Right ventricle myocardium inferior (tissue), 1 donor: Measurements from ENCODE around the gene JADE2. TPM values are rescaled to one million over a fixed set of nuclear protein-coding genes. Genes with fewer than 3 reads are reported as not detected.
"Not testable (repeated sequence)": the region's sequence is repeated elsewhere in the genome, so short reads cannot be mapped to it uniquely, and the experiment has no call there.

Experiments used
- ATAC-seq: fragments of 200-7000 bp; cut with Tn5 transposase; one replicate; pipeline ENCODE4 v1.9.1; 2020; ENCODE audit warnings: mild to moderate bottlenecking, moderate library complexity
- DNase-seq: peaks from one replicate; pipeline ENCODE4 v3.0.0; 2021; ENCODE audit errors: missing footprints
- intact Hi-C: fragments of 100-400 bp; cut with DNase I; formaldehyde crosslinking; loops from one replicate; pipeline ENCODE4 v1.11.0; 2022
- long read RNA-seq: library from polyadenylated mRNA; unstranded; transcript quantifications from one replicate; pipeline ENCODE4 v2.0.0, GENCODE V29; 2021
- total RNA-seq: library from RNA; stranded (reverse); fragmentation: NEBNext Ultra II Directional; extraction: Animal tissue kit (Norgen Biotek cat#: 25700); gene quantifications from one replicate; pipeline ENCODE4 v1.2.1, GENCODE V29; 2021
- donor health status: DM: no; HTN: yes; CAD: no; lungs with severe emphysema.

The JADE2 gene
- 24.6 TPM for total RNA-seq
- long read RNA-seq, partial matches to known transcripts, result 2 of 9 reads
- long read RNA-seq, other reads (novel, unspliced or antisense), result 7 of 9 reads

- ATAC-seq (peak; percentile 51), DNase-seq (peak; percentile 87)
- intact Hi-C loops, result loop anchor here (1.0 to 2.0 kb wide), 2 partner anchors 18 to 59 kb away; no protein-coding TSS in a partner anchor
Measured at GRCh38 chr5:134524826-134525682, at the start of gene JADE2. JADE2 (plus strand) TSS chr5:134525670; CDS start chr5:134535858, 10,188 bp downstream.

- intact Hi-C loops, result no loop called here
- no peak for ATAC-seq
- no peak for DNase-seq
Measured at GRCh38 chr5:134477462-134478245, 47.8 kb upstream of the JADE2 start.

- ATAC-seq (no peak), DNase-seq (no peak)
- intact Hi-C loops, result no loop called here
Measured at GRCh38 chr5:134479839-134480238, 45.6 kb upstream of the JADE2 start.

- no peak for DNase-seq
- intact Hi-C loops, result no loop called here
- ATAC-seq, result no peak
Measured at GRCh38 chr5:134489227-134489944, 36.1 kb upstream of the JADE2 start.

DNA sequence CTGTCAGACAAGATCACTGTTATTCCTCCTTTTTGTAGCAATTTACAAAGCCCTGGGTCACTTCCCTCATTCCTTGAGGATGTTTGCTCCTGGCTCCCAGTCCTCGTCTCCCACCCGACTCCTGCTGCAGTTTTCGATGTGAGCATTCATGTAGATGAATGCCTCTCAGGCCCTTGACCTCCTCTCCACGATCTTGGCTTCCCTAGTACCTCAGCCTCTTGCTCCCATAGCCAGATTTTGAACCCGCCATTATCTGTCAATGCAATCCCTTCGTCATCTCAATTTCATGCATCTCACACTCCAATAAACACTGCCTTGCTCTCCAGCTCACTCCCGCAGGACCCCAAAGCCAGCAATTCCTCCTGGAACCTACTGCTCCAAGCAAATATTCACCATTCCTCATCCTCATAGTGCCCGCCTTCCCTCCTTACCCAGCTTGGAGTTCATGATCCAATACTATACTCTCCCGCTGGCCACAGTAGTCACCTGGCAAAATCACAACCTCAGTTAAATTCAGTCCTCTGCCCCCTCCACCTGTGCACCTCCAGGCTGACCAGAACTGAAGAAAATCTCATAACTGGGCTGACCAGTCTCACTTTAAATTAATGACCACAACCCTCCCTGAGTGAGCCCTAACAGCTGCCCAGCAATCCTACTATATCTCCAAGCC is 35.1 kb upstream of the JADE2 start:
- intact Hi-C loops, result no loop called here
- no peak for ATAC-seq
- no peak for DNase-seq

GRCh38 chr5:134490925-134491271 is 34.6 kb upstream of the JADE2 start:
- ATAC-seq (no peak), DNase-seq (no peak)
- intact Hi-C loops, result no loop called here

- DNase-seq (no peak), ATAC-seq (no peak)
- intact Hi-C loops, result no loop called here
Measured at GRCh38 chr5:134491841-134492442, 33.5 kb upstream of the JADE2 start.

- DNase-seq, result no peak
- ATAC-seq, result no peak
- intact Hi-C loops, result no loop called here
Measured at GRCh38 chr5:134492568-134492967, 32.9 kb upstream of the JADE2 start.

DNA sequence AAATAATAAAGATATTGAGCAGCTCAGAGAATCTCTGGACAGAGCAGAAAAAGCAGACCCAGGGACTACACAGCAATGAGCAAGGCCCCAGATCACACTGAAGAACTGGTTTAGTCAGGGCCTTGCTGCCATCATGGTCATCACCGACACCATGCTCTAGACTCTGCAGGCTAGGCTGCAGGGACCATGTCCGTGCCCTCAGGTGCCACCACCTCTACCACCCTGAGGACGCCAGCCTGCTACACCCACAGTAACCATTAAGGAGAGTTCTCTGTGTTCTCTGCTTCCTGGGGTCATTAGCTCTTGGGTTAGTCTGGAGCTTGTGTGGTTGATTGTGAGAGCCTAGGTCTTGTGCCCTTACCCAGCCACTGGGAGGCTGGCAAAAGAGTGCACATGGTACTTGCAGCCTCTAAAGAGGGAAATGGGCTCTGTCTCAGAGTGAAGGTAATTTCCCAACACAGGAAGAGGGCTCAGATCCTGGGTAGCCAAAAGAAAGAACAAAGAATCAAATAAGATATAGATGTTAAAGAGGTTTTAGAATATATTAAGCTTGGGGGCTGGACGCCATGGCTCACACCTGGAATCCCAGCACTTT is 31.9 kb upstream of the JADE2 start:
- DNase-seq (no peak), ATAC-seq (no peak)
- intact Hi-C loops, result no loop called here

DNA sequence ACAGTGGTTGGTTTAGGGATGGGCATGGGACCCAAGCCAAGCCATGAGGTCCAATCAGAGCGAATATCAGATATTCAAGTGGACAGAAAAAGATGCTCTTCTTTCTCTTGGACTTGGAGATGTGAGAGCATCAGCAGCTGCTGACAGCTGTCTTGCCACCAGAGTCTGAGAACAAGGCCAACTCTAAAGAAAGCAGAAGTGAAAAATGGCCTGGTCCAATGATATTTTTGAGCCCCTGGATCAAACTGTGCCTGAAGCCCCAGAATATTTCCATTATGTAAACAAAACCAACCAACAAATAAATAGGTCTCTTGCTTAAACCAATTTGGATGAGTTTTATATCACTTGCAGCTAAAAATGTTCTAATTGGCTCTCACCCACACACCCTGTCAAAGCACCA is 30.7 kb upstream of the JADE2 start:
- DNase-seq, result no peak
- no peak for ATAC-seq
- intact Hi-C loops, result no loop called here

DNA sequence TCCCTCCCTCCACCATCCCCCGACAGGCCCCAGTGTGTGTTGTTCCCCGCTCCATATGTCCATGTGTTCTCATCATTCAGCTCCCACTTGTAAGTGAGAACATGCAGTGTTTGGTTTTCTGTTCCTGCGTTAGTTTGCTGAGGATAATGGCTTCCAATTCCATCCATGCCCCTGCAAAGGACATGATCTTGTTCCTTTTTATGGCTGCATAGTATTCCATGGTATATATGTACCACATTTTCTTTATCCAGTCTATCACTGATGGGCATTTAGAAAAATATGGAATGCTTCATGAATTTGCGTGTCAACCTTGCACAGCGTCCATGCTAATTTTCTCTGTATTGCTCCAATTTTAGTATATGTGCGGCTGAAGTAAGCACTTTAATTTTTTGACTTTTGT is 25.6 kb upstream of the JADE2 start:
- DNase-seq, intact Hi-C loops, ATAC-seq: not testable (repeated sequence)

GRCh38 chr5:134500699-134501430 is 24.6 kb upstream of the JADE2 start:
- no peak for ATAC-seq
- intact Hi-C loops, result no loop called here
- DNase-seq, result no peak

DNA sequence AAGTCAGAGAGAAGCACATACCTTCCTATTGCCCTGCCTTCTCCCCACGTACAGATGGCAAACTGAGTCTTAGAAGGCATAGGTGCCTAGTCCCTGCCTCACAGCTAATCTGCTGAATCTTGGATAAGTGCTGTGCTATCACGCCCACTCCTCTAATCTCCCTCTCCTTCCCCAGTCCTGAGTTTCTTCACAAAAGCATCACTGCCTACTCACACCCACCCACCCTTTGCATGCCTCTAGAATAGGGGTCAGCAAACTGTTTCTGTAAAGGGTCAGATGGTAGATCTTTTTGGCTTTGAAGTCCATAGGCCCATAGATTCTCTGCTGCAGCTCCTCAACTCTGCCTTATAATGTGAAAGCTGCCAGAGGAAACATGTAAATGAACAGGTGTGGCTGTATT is 23.2 kb upstream of the JADE2 start:
- ATAC-seq (no peak), DNase-seq (no peak)
- intact Hi-C loops, result no loop called here

- ATAC-seq (peak; percentile 55), DNase-seq (peak; percentile 79)
- intact Hi-C loops, result no loop called here
Measured at GRCh38 chr5:134503088-134503936, 22.2 kb upstream of the JADE2 start.

DNA sequence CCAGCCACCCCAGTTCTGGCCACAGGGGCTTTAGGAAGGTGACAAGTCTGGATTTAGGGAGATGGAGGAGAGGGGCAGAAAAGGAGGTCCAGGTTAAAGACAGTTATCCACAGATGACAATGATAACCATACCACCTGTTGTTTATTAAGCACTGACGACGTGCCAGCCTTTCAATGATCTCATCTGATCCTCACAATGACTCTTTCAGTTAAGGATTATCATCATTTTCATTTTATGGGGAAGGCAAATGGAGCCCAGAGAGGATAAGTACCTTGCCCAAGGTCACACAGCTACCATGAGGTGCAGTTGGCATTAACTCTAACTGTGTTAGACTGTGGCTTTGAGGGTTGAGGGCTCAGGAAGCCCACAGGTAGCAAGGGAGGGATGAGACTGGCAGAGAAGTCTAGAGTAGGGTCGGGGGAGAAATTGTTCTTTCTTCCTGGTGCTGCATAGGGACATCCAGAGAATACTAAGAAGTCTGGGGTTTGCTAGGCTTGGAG is 21.5 kb upstream of the JADE2 start:
- no peak for DNase-seq
- ATAC-seq, result no peak
- intact Hi-C loops, result no loop called here

DNA sequence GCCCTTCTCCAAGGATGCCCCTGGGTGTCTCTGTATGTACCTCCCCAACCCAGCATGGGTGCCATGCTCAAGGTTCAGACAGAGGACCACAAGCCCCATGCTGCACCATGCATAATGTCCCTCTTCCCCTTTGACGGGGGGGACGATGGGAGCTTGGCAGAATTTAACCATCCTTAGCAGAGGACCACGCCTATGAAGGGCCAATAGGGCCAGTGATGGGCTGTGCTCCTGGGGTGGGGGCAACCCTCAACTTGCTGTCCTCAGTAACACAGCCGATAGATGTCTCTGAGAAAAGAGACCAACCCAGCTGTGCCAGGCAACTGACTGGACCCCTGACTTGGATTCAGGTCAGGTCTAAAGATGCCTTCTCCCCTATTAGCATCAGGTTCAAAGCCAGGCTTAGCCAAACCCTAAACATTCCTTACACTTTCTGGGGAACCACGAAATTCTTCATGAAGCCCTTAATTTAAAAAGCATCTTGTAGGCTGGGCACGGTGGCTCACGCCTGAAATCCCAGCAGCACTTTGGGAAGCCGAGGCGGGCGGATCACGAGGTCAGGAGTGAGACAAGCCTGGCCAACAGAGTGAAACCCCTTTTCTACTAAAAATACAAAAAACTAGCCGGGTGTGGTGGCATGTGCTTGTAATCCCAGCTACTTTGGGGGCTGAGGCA is 20.7 kb upstream of the JADE2 start:
- ATAC-seq, result no peak
- intact Hi-C loops, result no loop called here
- no peak for DNase-seq
